Activated naive CD8-positive, alpha-beta T cell treated with anti-CD3 and anti-CD28 coated beads, Interleukin-2, amount 10 ng/mL, durations not matched to agents 7 days and 5 days (primary cell): ENCODE data around the gene HOXB7. TPM values are rescaled to one million over a fixed set of nuclear protein-coding genes. Genes with fewer than 3 reads are reported as not detected.

ENCODE experiments used
- ATAC-seq: fragments of 150-1000 bp; cut with Tn5 transposase; one replicate; pipeline ENCODE4 v1.10.0; 2021; ENCODE audit warnings: low read depth, moderate library complexity
- POLR2A ChIA-PET: fragments of 350-600 bp; sonication (Branson Sonifier 250); formaldehyde crosslinking; loops from one replicate; lab custom pipeline; 2021; ENCODE audit warnings: antibody characterized with exemption; lab: Charles Lee
- DNase-seq: peaks from one replicate; pipeline ENCODE4 v3.0.0; 2021
- H3K27ac Mint-ChIP-seq: one replicate; pipeline ENCODE4 v1.8.0; 2022; ENCODE audit warnings: mild to moderate bottlenecking, mixed read lengths
- H3K27me3 Mint-ChIP-seq: one replicate; pipeline ENCODE4 v1.8.0; 2022; ENCODE audit warnings: mild to moderate bottlenecking, moderate library complexity, mixed read lengths
- H3K36me3 Mint-ChIP-seq: one replicate; pipeline ENCODE4 v1.8.0; 2021; ENCODE audit warnings: mild to moderate bottlenecking, mixed read lengths
- H3K4me1 Mint-ChIP-seq: one replicate; pipeline ENCODE4 v1.8.0; 2021; ENCODE audit warnings: mixed read lengths
- H3K4me3 Mint-ChIP-seq: one replicate; pipeline ENCODE4 v1.8.0; 2022; ENCODE audit warnings: mild to moderate bottlenecking, moderate library complexity, mixed read lengths
- H3K9me3 Mint-ChIP-seq: one replicate; pipeline ENCODE4 v1.8.0; 2021; ENCODE audit warnings: mixed read lengths
- microRNA-seq: library from miRNA; unstranded; fragments of <30 nt; microRNA quantifications from one replicate; pipeline ENCODE4 v1.2.0, GENCODE V29; 2022
- total RNA-seq, 2 experiments: library from RNA; stranded (reverse); gene quantifications; one replicate each; pipeline ENCODE4 v1.2.3, GENCODE V29; 2021

HOXB7 gene
- total RNA-seq, 2 experiments from 2014 or later = 0.80 to 1.0 TPM

- DNase-seq (no peak), ATAC-seq (peak; percentile 50)
- Mint-ChIP-seq H3K36me3 (peaks cover 2% of the 10 kb centered on the region), H3K27ac (peak overlapping the region; percentile 31), H3K4me1 (peaks cover 12% of the 10 kb centered on the region), H3K9me3 (no peaks in the 10 kb centered on the region), H3K4me3 (no peak overlapping the region), H3K27me3 (peaks cover 17% of the 10 kb centered on the region)
- POLR2A ChIA-PET = no interaction called here
Observed at GRCh38 chr17:48561884-48562810, 48.7 kb downstream of the HOXB7 start.

- Mint-ChIP-seq H3K27me3 (peaks cover 27% of the 10 kb centered on the region), H3K27ac (no peak overlapping the region)
Observed at GRCh38 chr17:48559840-48560817, 50.7 kb downstream of the HOXB7 start.

GRCh38 chr17:48559122-48559839 lies 51.5 kb downstream of the HOXB7 start:
- POLR2A ChIA-PET = no interaction called here
- Mint-ChIP-seq H3K4me1 (peaks cover 25% of the 10 kb centered on the region), H3K4me3 (no peak overlapping the region), H3K9me3 (no peaks in the 10 kb centered on the region), H3K27me3 (peaks cover 27% of the 10 kb centered on the region), H3K27ac (no peak overlapping the region), H3K36me3 (peaks cover 2% of the 10 kb centered on the region)
- no peak for DNase-seq
- no peak for ATAC-seq

More at GRCh38 chr17:48559840-48560817, 50.7 kb downstream of the HOXB7 start:
- POLR2A ChIA-PET = no interaction called here
- Mint-ChIP-seq H3K9me3 (no peaks in the 10 kb centered on the region), H3K4me3 (no peak overlapping the region), H3K4me1 (peaks cover 23% of the 10 kb centered on the region), H3K36me3 (peaks cover 2% of the 10 kb centered on the region)
- ATAC-seq (no peak), DNase-seq (no peak)

GRCh38 chr17:48558831-48559121 lies 52.0 kb downstream of the HOXB7 start:
- ATAC-seq (no peak), DNase-seq (no peak)
- H3K4me3 Mint-ChIP-seq = no peak overlapping the region
- no peak overlapping the region for H3K27ac Mint-ChIP-seq
- peaks cover 25% of the 10 kb centered on the region for H3K27me3 Mint-ChIP-seq
- H3K9me3 Mint-ChIP-seq = no peaks in the 10 kb centered on the region
- POLR2A ChIA-PET = no interaction called here
- H3K4me1 Mint-ChIP-seq = peaks cover 25% of the 10 kb centered on the region
- peaks cover 2% of the 10 kb centered on the region for H3K36me3 Mint-ChIP-seq

- no peak for ATAC-seq
- Mint-ChIP-seq H3K9me3 (no peaks in the 10 kb centered on the region), H3K4me1 (peaks cover 25% of the 10 kb centered on the region), H3K4me3 (no peak overlapping the region), H3K36me3 (peaks cover 4% of the 10 kb centered on the region), H3K27me3 (peaks cover 21% of the 10 kb centered on the region), H3K27ac (no peak overlapping the region)
- POLR2A ChIA-PET = no interaction called here
- DNase-seq = no peak
Observed at GRCh38 chr17:48558057-48558830, 52.6 kb downstream of the HOXB7 start.

Small RNAs within 50 kb of the gene (microRNA-seq; reads per million reads assigned to microRNA genes)
- 2.8 reads per million for gene MIR196A1

Other genes with a start within 250 kb of the HOXB7 start
- gene SKAP1, start 180.8 kb downstream of the HOXB7 start, total RNA-seq = 10 to 100 TPM; 96.0 to 98.8 TPM
- gene HOXB1, start 80.0 kb downstream of the HOXB7 start, total RNA-seq = not detected
- 10 to 100 TPM; 19.5 to 20.0 TPM for gene HOXB2, start 65.9 kb downstream of the HOXB7 start, total RNA-seq
- gene HOXB4, start 32.7 kb downstream of the HOXB7 start, total RNA-seq = 1 to 10 TPM; 5.3 to 6.4 TPM
- 10 to 100 TPM; 10.5 to 13.6 TPM for gene HOXB3, start 20.8 kb downstream of the HOXB7 start, total RNA-seq
- gene HOXB5, start 17.2 kb downstream of the HOXB7 start, total RNA-seq = not detected
- gene HOXB6, start 6.0 kb downstream of the HOXB7 start, total RNA-seq = not detected
- gene HOXB8, start 4.3 kb upstream of the HOXB7 start, total RNA-seq = not detected
- gene HOXB9, start 15.3 kb upstream of the HOXB7 start, total RNA-seq = under 1 TPM; 0.11 to 0.23 TPM
- gene PRAC1, start 111.5 kb upstream of the HOXB7 start, total RNA-seq = not detected
- gene PRAC2, start 112.2 kb upstream of the HOXB7 start, total RNA-seq = not detected
- gene HOXB13, start 117.7 kb upstream of the HOXB7 start, total RNA-seq = not detected
- gene TTLL6, start 206.2 kb upstream of the HOXB7 start, total RNA-seq = not detected
- gene CALCOCO2, start 220.0 kb upstream of the HOXB7 start, total RNA-seq = 100 to 1,000 TPM; 179 to 199 TPM